Measurements from ENCODE around the gene KIAA1191.

GRCh38 chr5:176396330-176396729 lies 34.8 kb upstream of the KIAA1191 start:
- TF ChIP-seq POLR2A (IDR thresholded peaks at IDR 0.05) (no peak), CTCF (IDR thresholded peaks at IDR 0.05) (no peak)

All from breast epithelium (tissue), 3 donors.